GM21723 (cell line): ENCODE results near the gene RNF175.
"Not testable (repeated sequence)": the region's sequence is repeated elsewhere in the genome, so short reads cannot be mapped to it uniquely, and the experiment has no call there.

ENCODE experiments used
- ATAC-seq: cut with Tn5 transposase; IDR thresholded peaks from one replicate; pipeline ENCODE4 v1.9.1; 2021; ENCODE audit warnings: mild to moderate bottlenecking, moderate library complexity; ENCODE audit not compliant: unreplicated experiment

Gene RNF175

GRCh38 chr4:153684971-153685371 lies 74.9 kb downstream of the RNF175 start:
- no peak for ATAC-seq

- ATAC-seq, result peak; percentile 97
Observed at GRCh38 chr4:153684182-153684970, 75.4 kb downstream of the RNF175 start, which contains the start of gene TLR2. Gene TLR2 (plus strand): TSS chr4:153684280. CDS start chr4:153702908, 18,628 bp downstream.

- ATAC-seq, result no peak
Observed at GRCh38 chr4:153683763-153684181, 76.1 kb downstream of the RNF175 start.

GRCh38 chr4:153679486-153679885 lies 80.3 kb downstream of the RNF175 start:
- no peak for ATAC-seq

- no peak for ATAC-seq
Observed at GRCh38 chr4:153676984-153677383, 82.8 kb downstream of the RNF175 start.

- ATAC-seq, result no peak
Observed at GRCh38 chr4:153676486-153676885, 83.3 kb downstream of the RNF175 start.

- no peak for ATAC-seq
Observed at GRCh38 chr4:153669838-153670237, 90.0 kb downstream of the RNF175 start.

GRCh38 chr4:153668647-153669046 lies 91.2 kb downstream of the RNF175 start:
- ATAC-seq, result no peak

- not testable (repeated sequence) for ATAC-seq
Observed at GRCh38 chr4:153666505-153666904, 93.3 kb downstream of the RNF175 start.

GRCh38 chr4:153663667-153664066 lies 96.2 kb downstream of the RNF175 start:
- no peak for ATAC-seq

- no peak for ATAC-seq
Observed at GRCh38 chr4:153661908-153662307, 97.9 kb downstream of the RNF175 start.

- ATAC-seq, result no peak
Observed at GRCh38 chr4:153661215-153661822, 98.5 kb downstream of the RNF175 start.
